H1 (cell line): Measurements from ENCODE around the gene CHRNA5.

Experiments used
- BCL11A ChIP-seq, 2 experiments: IDR thresholded peaks; one replicate each; pipeline ENCODE4 v1.6.1; 2011; ENCODE audit warnings: low read depth in 2 of 2, low read length in 2 of 2, mild to moderate bottlenecking in 2 of 2
- CHD1 ChIP-seq: IDR thresholded peaks from 2 replicates; pipeline ENCODE4 v1.6.1; 2012; ENCODE audit warnings: low read depth, low read length, improper control_type of control experiment
- EGR1 ChIP-seq: IDR thresholded peaks from 2 replicates; pipeline ENCODE4 v1.6.1; 2011; ENCODE audit warnings: low read depth, low read length, borderline replicate concordance
- JUN ChIP-seq: IDR thresholded peaks from 2 replicates; pipeline ENCODE4 v1.6.1; 2011; ENCODE audit warnings: low read depth, mild to moderate bottlenecking, improper control_type of control experiment, low read length
- RAD21 ChIP-seq, 2 experiments: IDR thresholded peaks in 1 of 2; conservative IDR thresholded peaks in 1 of 2; 2 replicates each; pipeline ENCODE4 v1.6.1; 2011; ENCODE audit warnings: low read depth in 2 of 2, low read length in 2 of 2, improper control_type of control experiment in 1 of 2, inconsistent platforms in 1 of 2, mild to moderate bottlenecking in 1 of 2, moderate library complexity in 1 of 2
- YY1 ChIP-seq: IDR thresholded peaks from 2 replicates; pipeline ENCODE4 v1.6.1; 2011; ENCODE audit warnings: low read depth, mild to moderate bottlenecking, low read length
- TF ChIP-seq, protein P1 (sequence below), 3 experiments: IDR thresholded peaks; 1 replicate in 2 of 3; 2 replicates in 1 of 3; pipeline versions ENCODE4 v1.5.1 to v1.6.1; 2011; ENCODE audit warnings: low read length in 3 of 3, mild to moderate bottlenecking in 3 of 3, inconsistent platforms in 2 of 3, low read depth in 1 of 3, moderate library complexity in 1 of 3; ENCODE audit not compliant: insufficient read depth in 1 of 3; ENCODE audit errors: control extremely low read depth in 1 of 3

DNA sequence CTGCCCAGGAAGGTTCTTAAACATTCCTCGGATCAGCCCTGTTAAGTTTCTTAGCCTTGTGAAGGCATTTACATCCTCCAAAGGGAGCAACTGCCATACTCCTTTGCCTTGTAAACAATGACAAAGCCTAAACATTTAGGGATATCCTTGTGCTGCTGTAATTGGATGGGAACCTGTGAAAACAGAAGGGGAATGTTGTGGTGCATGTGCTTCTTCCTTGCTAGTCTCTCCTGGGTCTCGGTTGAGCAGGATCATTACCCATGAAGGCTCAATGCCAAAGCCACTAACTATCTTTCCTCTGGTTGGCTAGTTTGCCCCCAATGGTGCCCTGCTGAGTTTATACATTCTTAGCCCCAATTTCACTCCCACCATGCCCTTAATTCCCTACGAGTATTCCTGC lies 38.1 kb downstream of the CHRNA5 start:
- TF ChIP-seq, protein P1, sequence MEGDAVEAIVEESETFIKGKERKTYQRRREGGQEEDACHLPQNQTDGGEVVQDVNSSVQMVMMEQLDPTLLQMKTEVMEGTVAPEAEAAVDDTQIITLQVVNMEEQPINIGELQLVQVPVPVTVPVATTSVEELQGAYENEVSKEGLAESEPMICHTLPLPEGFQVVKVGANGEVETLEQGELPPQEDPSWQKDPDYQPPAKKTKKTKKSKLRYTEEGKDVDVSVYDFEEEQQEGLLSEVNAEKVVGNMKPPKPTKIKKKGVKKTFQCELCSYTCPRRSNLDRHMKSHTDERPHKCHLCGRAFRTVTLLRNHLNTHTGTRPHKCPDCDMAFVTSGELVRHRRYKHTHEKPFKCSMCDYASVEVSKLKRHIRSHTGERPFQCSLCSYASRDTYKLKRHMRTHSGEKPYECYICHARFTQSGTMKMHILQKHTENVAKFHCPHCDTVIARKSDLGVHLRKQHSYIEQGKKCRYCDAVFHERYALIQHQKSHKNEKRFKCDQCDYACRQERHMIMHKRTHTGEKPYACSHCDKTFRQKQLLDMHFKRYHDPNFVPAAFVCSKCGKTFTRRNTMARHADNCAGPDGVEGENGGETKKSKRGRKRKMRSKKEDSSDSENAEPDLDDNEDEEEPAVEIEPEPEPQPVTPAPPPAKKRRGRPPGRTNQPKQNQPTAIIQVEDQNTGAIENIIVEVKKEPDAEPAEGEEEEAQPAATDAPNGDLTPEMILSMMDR (IDR thresholded peaks at IDR 0.05; ENCODE audit: control extremely low read depth in 1 of 3, insufficient read depth in 1 of 3, low read depth in 1 of 3, low read length in 3 of 3), result no peak
- TF ChIP-seq CHD1, result no peak
- TF ChIP-seq BCL11A (IDR thresholded peaks at IDR 0.05; ENCODE audit: low read depth in 2 of 2, low read length in 2 of 2), result no peak
- TF ChIP-seq YY1, result no peak
- TF ChIP-seq EGR1, result no peak
- TF ChIP-seq JUN, result no peak
- TF ChIP-seq RAD21 (IDR thresholded peaks at IDR 0.05 in 1 of 2, conservative IDR thresholded peaks at IDR 0.05 in 1 of 2; ENCODE audit: low read depth in 2 of 2, low read length in 2 of 2), result no peak
